H1 (cell line): ENCODE data around the gene SDF2L1. TPM values are rescaled to one million over a fixed set of nuclear protein-coding genes. Genes with fewer than 3 reads are reported as not detected.

ENCODE experiments used
- CTCF ChIA-PET: fragments of 300-600 bp; sonication (Branson Sonifier 250); formaldehyde crosslinking; loops from one replicate; lab custom pipeline; 2021; ENCODE audit not compliant: partially characterized antibody; lab: Charles Lee
- POLR2A ChIA-PET: fragments of 300-600 bp; sonication (Branson Sonifier 250); formaldehyde crosslinking; loops from one replicate; lab custom pipeline; 2021; ENCODE audit warnings: inconsistent platforms; ENCODE audit not compliant: partially characterized antibody; lab: Charles Lee
- DNase-seq, 2 experiments: peaks; one replicate each; pipeline versions ENCODE4 v3.0.0 to v3.0.0-alpha.2; 2010 to 2022; ENCODE audit warnings: low spot score in 2 of 2, low read depth in 1 of 2, mixed read lengths in 1 of 2
- FAIRE-seq: peaks from 2 replicates; lab custom pipeline; 2011; peaks lifted over from hg19 to GRCh38; lab: Jason Lieb, UNC
- H2AFZ ChIP-seq: 2 replicates; pipeline ENCODE4 v1.8.1; 2012; ENCODE audit warnings: low read length, inconsistent platforms
- H2AK5ac ChIP-seq: 2 replicates; pipeline ENCODE4 v1.6.1; 2013; ENCODE audit warnings: low read depth, low read length
- H2BK120ac ChIP-seq: replicated peaks from 2 replicates; pipeline ENCODE3; 2013; ENCODE audit warnings: low read depth, low read length, inconsistent platforms
- H2BK12ac ChIP-seq: 2 replicates; pipeline ENCODE4 v1.6.1; 2013; ENCODE audit warnings: low read depth, low read length
- H2BK15ac ChIP-seq: 2 replicates; pipeline ENCODE4 v1.6.1; 2013; ENCODE audit warnings: low read length
- H2BK20ac ChIP-seq: 2 replicates; pipeline ENCODE4 v1.6.1; 2013; ENCODE audit warnings: low read length
- H2BK5ac ChIP-seq: 2 replicates; pipeline ENCODE4 v1.6.1; 2013; ENCODE audit warnings: low read depth, low read length
- H3K14ac ChIP-seq: 2 replicates; pipeline ENCODE4 v1.6.1; 2013; ENCODE audit warnings: inconsistent platforms; ENCODE audit not compliant: insufficient read length
- H3K18ac ChIP-seq: 2 replicates; pipeline ENCODE4 v1.6.1; 2013; ENCODE audit warnings: low read length; ENCODE audit errors: extremely low read depth
- H3K23ac ChIP-seq: 2 replicates; pipeline ENCODE4 v1.6.1; 2013; ENCODE audit warnings: inconsistent platforms; ENCODE audit not compliant: insufficient read length
- H3K23me2 ChIP-seq: 2 replicates; pipeline ENCODE4 v1.6.1; 2013; ENCODE audit warnings: low read depth, low read length
- H3K27ac ChIP-seq: 2 replicates; pipeline ENCODE4 v1.6.1; 2011; ENCODE audit warnings: low read depth, low read length, inconsistent platforms
- H3K27me3 ChIP-seq, 4 experiments: replicated peaks in 1 of 4; 1 replicate in 1 of 4; 2 replicates in 3 of 4; pipeline versions ENCODE4 v1.6.1 to v1.8.1; 2011 to 2013; ENCODE audit warnings: low read length in 3 of 4, mild to moderate bottlenecking in 3 of 4, inconsistent platforms in 2 of 4, mixed read lengths in 2 of 4, moderate library complexity in 1 of 4; ENCODE audit not compliant: control insufficient read depth in 3 of 4, insufficient read depth in 3 of 4; ENCODE audit errors: extremely low read depth in 1 of 4
- H3K36me3 ChIP-seq, 4 experiments: 2 replicates each; pipeline versions ENCODE4 v1.6.1 to v1.8.1; 2011 to 2013; ENCODE audit warnings: mild to moderate bottlenecking in 4 of 4, low read length in 3 of 4, moderate library complexity in 2 of 4, control low read depth in 1 of 4, inconsistent platforms in 1 of 4; ENCODE audit not compliant: insufficient read depth in 4 of 4, control insufficient read depth in 2 of 4
- H3K4ac ChIP-seq: replicated peaks from 2 replicates; pipeline ENCODE3; 2013; ENCODE audit warnings: low read length, low read depth, mixed read lengths, inconsistent platforms; ENCODE audit not compliant: insufficient read length
- H3K4me1 ChIP-seq, 4 experiments: replicated peaks in 1 of 4; 1 replicate in 1 of 4; 2 replicates in 3 of 4; pipeline versions ENCODE4 v1.6.1 to v1.8.1; 2011 to 2013; ENCODE audit warnings: low read length in 3 of 4, inconsistent platforms in 2 of 4, mixed read lengths in 1 of 4; ENCODE audit not compliant: insufficient read depth in 4 of 4, control insufficient read depth in 3 of 4
- H3K4me2 ChIP-seq, 2 experiments: 2 replicates each; pipeline versions ENCODE4 v1.6.1 to v1.8.1; 2011 to 2013; ENCODE audit warnings: low read depth in 2 of 2, low read length in 2 of 2, control low read depth in 1 of 2, inconsistent platforms in 1 of 2, mild to moderate bottlenecking in 1 of 2; ENCODE audit not compliant: insufficient read depth in 1 of 2
- H3K4me3 ChIP-seq, 4 experiments: fragments of 200-600, 300-600 bp in 1 of 4; sonication (generic), shearing (Covaris generic), sonication (Bioruptor Twin) in 1 of 4; 2 replicates each; pipeline versions ENCODE4 v1.5.1 to v1.8.1; 2011 to 2016; ENCODE audit warnings: low read length in 4 of 4, low read depth in 3 of 4, control low read depth in 2 of 4, inconsistent platforms in 2 of 4, mild to moderate bottlenecking in 2 of 4, mixed read lengths in 1 of 4, moderate library complexity in 1 of 4; ENCODE audit not compliant: insufficient read depth in 2 of 4; ENCODE audit errors: extremely low read depth in 1 of 4
- H3K56ac ChIP-seq: replicated peaks from 2 replicates; pipeline ENCODE3; 2013; ENCODE audit warnings: low read depth, mild to moderate bottlenecking, mixed read lengths, low read length, inconsistent platforms; ENCODE audit not compliant: insufficient read length
- H3K79me1 ChIP-seq: 2 replicates; pipeline ENCODE4 v1.6.1; 2013; ENCODE audit warnings: low read depth, low read length, control low read depth
- H3K79me2 ChIP-seq, 2 experiments: 2 replicates each; pipeline versions ENCODE4 v1.6.1 to v1.8.1; 2012 to 2013; ENCODE audit warnings: low read length in 2 of 2, mild to moderate bottlenecking in 2 of 2, inconsistent platforms in 1 of 2; ENCODE audit not compliant: insufficient read depth in 2 of 2, control insufficient read depth in 1 of 2
- H3K9ac ChIP-seq, 4 experiments: replicated peaks in 1 of 4; 1 replicate in 1 of 4; 2 replicates in 3 of 4; pipeline versions ENCODE4 v1.6.1 to v1.8.1; 2011 to 2013; ENCODE audit warnings: low read depth in 3 of 4, low read length in 3 of 4, control low read depth in 2 of 4, mild to moderate bottlenecking in 2 of 4, moderate library complexity in 2 of 4, inconsistent platforms in 1 of 4; ENCODE audit errors: extremely low read depth in 1 of 4
- H3K9me3 ChIP-seq, 2 experiments: 2 replicates each; pipeline versions ENCODE4 v1.6.1 to v1.8.1; 2012 to 2013; ENCODE audit warnings: mild to moderate bottlenecking in 2 of 2, moderate library complexity in 2 of 2, control low read depth in 1 of 2, inconsistent platforms in 1 of 2, low read depth in 1 of 2, low read length in 1 of 2, mixed read lengths in 1 of 2; ENCODE audit not compliant: insufficient read depth in 2 of 2
- H4K20me1 ChIP-seq, 2 experiments: replicated peaks in 1 of 2; 2 replicates each; pipeline versions ENCODE3 to v1.8.1; 2011 to 2013; ENCODE audit warnings: inconsistent platforms in 2 of 2, low read length in 2 of 2, mild to moderate bottlenecking in 1 of 2; ENCODE audit not compliant: insufficient read depth in 2 of 2, control insufficient read depth in 1 of 2
- H4K5ac ChIP-seq: 2 replicates; pipeline ENCODE4 v1.6.1; 2013; ENCODE audit warnings: low read length, low read depth, mixed read lengths, inconsistent platforms; ENCODE audit not compliant: insufficient read length
- H4K8ac ChIP-seq: 2 replicates; pipeline ENCODE4 v1.8.0; 2013; ENCODE audit warnings: mild to moderate bottlenecking, moderate library complexity, low read length, inconsistent platforms; ENCODE audit not compliant: insufficient read depth; ENCODE audit errors: extremely low read depth
- H4K91ac ChIP-seq: replicated peaks from 2 replicates; pipeline ENCODE3; 2013; ENCODE audit warnings: low read length, mixed read lengths, inconsistent platforms; ENCODE audit not compliant: insufficient read length
- HDAC6 ChIP-seq: IDR thresholded peaks from one replicate; pipeline ENCODE4 v1.7.1; 2012; ENCODE audit warnings: low read depth, mild to moderate bottlenecking, inconsistent platforms, low read length, moderate library complexity
- SIRT6 ChIP-seq: IDR thresholded peaks from one replicate; pipeline ENCODE4 v1.7.1; 2012; ENCODE audit warnings: low read length, inconsistent platforms
- TEAD4 ChIP-seq: IDR thresholded peaks from 2 replicates; pipeline ENCODE4 v1.6.1; 2012; ENCODE audit warnings: low read depth, low read length, inconsistent platforms, mixed read lengths
- WGBS, 2 experiments: shearing (Covaris generic) in 1 of 2; methylation state at CpG; one replicate each; pipeline versions ENCODE4 v1.1.6 to v1.1.7; 2013 to 2015; ENCODE audit warnings: low lambda C conversion rate in 2 of 2, mixed read lengths in 2 of 2, inconsistent platforms in 1 of 2, low coverage in 1 of 2, missing lambda C conversion rate in 1 of 2; ENCODE audit not compliant: insufficient replicate concordance in 2 of 2, insufficient coverage in 1 of 2, insufficient read length in 1 of 2; ENCODE audit errors: extremely low coverage in 1 of 2, missing lambda C conversion rate in 1 of 2; 5-methylcytosine and 5-hydroxymethylcytosine counted together
- polyA plus RNA-seq, 7 experiments: library from polyadenylated mRNA; depleted of rRNA in 3 of 7; stranded (reverse) in 5 of 7; unstranded in 2 of 7; fragments of >200 nt in 5 of 7; fragments of 200-250 nt in 2 of 7; gene quantifications; 1 replicate in 5 of 7; 2 replicates in 1 of 7; 4 replicates in 1 of 7; pipeline versions ENCODE4 v1.2.1 to v1.2.3, GENCODE V29; 2011 to 2013; ENCODE audit warnings: missing spikeins in 2 of 7, mixed read lengths in 2 of 7
- total RNA-seq: library from RNA; stranded (reverse); fragmentation: NEBNext Ultra II Directional; extraction: Animal tissue kit (Norgen Biotek cat#: 25700); gene quantifications from 2 replicates; pipeline ENCODE4 v1.2.1, GENCODE V29; 2021
- TF ChIP-seq, protein P1 (sequence below), 3 experiments: IDR thresholded peaks; 1 replicate in 2 of 3; 2 replicates in 1 of 3; pipeline versions ENCODE4 v1.5.1 to v1.6.1; 2011; ENCODE audit warnings: low read length in 3 of 3, mild to moderate bottlenecking in 3 of 3, inconsistent platforms in 2 of 3, low read depth in 1 of 3, moderate library complexity in 1 of 3; ENCODE audit not compliant: insufficient read depth in 1 of 3; ENCODE audit errors: control extremely low read depth in 1 of 3
- TF ChIP-seq, protein P2 (sequence below): IDR thresholded peaks from 2 replicates; pipeline ENCODE4 v1.6.1; 2012; ENCODE audit warnings: low read length, inconsistent platforms

SDF2L1 gene
- total and polyA plus RNA-seq, 2 of the 8 experiments (the other 6 are each of a cell fraction or from before 2014, with no cell fraction given): 51.1 to 59.6 TPM

DNA sequence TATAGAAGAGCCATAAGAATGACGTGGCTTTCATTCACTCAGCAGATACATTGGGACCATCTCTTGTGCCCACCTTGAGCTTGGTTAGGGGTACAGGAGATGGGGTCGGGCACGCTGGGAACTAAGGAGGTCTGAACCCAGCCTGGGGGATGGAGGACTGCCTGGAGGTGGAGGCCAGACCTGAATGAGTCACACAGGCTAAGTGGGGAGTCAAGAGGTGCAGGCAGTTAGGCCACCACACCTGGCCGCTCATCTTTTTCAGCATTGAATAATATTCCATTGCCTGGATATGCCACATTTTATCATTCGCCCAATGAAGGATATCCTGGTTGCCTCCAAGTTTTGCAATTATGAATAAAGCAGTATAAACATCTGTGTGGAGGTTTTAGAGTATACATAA lies 19.9 kb downstream of the SDF2L1 start:
- H3K79me1 ChIP-seq: no peaks in the 10 kb centered on the region
- TF ChIP-seq TEAD4 (no peak), HDAC6 (no peak), SIRT6 (no peak)
- TF ChIP-seq, protein P1, sequence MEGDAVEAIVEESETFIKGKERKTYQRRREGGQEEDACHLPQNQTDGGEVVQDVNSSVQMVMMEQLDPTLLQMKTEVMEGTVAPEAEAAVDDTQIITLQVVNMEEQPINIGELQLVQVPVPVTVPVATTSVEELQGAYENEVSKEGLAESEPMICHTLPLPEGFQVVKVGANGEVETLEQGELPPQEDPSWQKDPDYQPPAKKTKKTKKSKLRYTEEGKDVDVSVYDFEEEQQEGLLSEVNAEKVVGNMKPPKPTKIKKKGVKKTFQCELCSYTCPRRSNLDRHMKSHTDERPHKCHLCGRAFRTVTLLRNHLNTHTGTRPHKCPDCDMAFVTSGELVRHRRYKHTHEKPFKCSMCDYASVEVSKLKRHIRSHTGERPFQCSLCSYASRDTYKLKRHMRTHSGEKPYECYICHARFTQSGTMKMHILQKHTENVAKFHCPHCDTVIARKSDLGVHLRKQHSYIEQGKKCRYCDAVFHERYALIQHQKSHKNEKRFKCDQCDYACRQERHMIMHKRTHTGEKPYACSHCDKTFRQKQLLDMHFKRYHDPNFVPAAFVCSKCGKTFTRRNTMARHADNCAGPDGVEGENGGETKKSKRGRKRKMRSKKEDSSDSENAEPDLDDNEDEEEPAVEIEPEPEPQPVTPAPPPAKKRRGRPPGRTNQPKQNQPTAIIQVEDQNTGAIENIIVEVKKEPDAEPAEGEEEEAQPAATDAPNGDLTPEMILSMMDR (IDR thresholded peaks at IDR 0.05; ENCODE audit: control extremely low read depth in 1 of 3, insufficient read depth in 1 of 3, low read depth in 1 of 3, low read length in 3 of 3): no peak
- TF ChIP-seq, protein P2, sequence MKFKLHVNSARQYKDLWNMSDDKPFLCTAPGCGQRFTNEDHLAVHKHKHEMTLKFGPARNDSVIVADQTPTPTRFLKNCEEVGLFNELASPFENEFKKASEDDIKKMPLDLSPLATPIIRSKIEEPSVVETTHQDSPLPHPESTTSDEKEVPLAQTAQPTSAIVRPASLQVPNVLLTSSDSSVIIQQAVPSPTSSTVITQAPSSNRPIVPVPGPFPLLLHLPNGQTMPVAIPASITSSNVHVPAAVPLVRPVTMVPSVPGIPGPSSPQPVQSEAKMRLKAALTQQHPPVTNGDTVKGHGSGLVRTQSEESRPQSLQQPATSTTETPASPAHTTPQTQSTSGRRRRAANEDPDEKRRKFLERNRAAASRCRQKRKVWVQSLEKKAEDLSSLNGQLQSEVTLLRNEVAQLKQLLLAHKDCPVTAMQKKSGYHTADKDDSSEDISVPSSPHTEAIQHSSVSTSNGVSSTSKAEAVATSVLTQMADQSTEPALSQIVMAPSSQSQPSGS: no peak
- H2AK5ac ChIP-seq: no peak overlapping the region
- no peak overlapping the region for H3K4ac ChIP-seq
- H3K56ac ChIP-seq: no peak overlapping the region
- no peaks in the 10 kb centered on the region for H3K79me2 ChIP-seq
- no peaks in the 10 kb centered on the region for H4K20me1 ChIP-seq
- H2AFZ ChIP-seq: no peak overlapping the region
- no peak overlapping the region for H3K14ac ChIP-seq
- no peak overlapping the region for H3K23ac ChIP-seq
- no peak overlapping the region for H3K4me3 ChIP-seq
- no peak overlapping the region for H2BK15ac ChIP-seq
- no peaks in the 10 kb centered on the region; a peak in 1 of 7 replicates for H3K27me3 ChIP-seq
- no peaks in the 10 kb centered on the region for H3K36me3 ChIP-seq
- H2BK120ac ChIP-seq: no peak overlapping the region
- H3K18ac ChIP-seq: no peak overlapping the region
- CTCF ChIA-PET: interaction anchor here (0.5 kb wide), 1 partner anchor 13 kb away, joined by 3 read pairs; no protein-coding TSS in a partner anchor
- no peak overlapping the region for H4K5ac ChIP-seq
- H3K4me1 ChIP-seq: peaks cover 0 to 3% (median under 1%) of the 10 kb centered on the region in 4 experiments; a peak in 4 of 7 replicates
- WGBS, 2 experiments: 93% methylated on average over 5 of the region's 5 CpGs; no CpG with 5 or more reads in 1 of the 2 experiments
- H3K9me3 ChIP-seq: no peaks in the 10 kb centered on the region
- no peak overlapping the region for H2BK20ac ChIP-seq
- H4K8ac ChIP-seq: no peak overlapping the region
- H3K4me2 ChIP-seq: no peak overlapping the region
- no peak overlapping the region for H3K9ac ChIP-seq
- POLR2A ChIA-PET: interaction anchor here (0.7 kb wide), 1 partner anchor 38 kb away, joined by 3 read pairs; no protein-coding TSS in a partner anchor
- H2BK12ac ChIP-seq: no peak overlapping the region
- no peak overlapping the region for H3K27ac ChIP-seq
- H4K91ac ChIP-seq: no peak overlapping the region
- peaks cover 8% of the 10 kb centered on the region; the same call in 1 of the 2 replicates for H3K23me2 ChIP-seq
- no peak for DNase-seq
- FAIRE-seq: no peak
- no peak overlapping the region for H2BK5ac ChIP-seq
